Left colon (tissue), 2 donors: Measurements from ENCODE around the gene DOP1B. TPM values are rescaled to one million over a fixed set of nuclear protein-coding genes. Genes with fewer than 3 reads are reported as not detected.
A peak's percentile ranks its signal among the peaks of the same experiment; 100 is the strongest.
"Not testable (repeated sequence)": the region's sequence is repeated elsewhere in the genome, so short reads cannot be mapped to it uniquely, and the experiment has no call there.

ENCODE experiments used
- ATAC-seq: fragments of 200-7000 bp; cut with Tn5 transposase; one replicate; pipeline ENCODE4 v1.9.1; 2020; ENCODE audit warnings: mild to moderate bottlenecking, moderate library complexity
- DNase-seq, 2 donors: peaks; one replicate each; pipeline ENCODE4 v3.0.0-alpha.2; 2020
- intact Hi-C, 2 donors: fragments of 100-400 bp; cut with DNase I in 1 of 2; cut with micrococcal nuclease in 1 of 2; formaldehyde crosslinking; loops; one replicate each; pipeline versions ENCODE4 v1.11.2 to v1.14.0; 2022; cut with DNase I, micrococcal nuclease
- total RNA-seq, 2 donors: library from RNA; stranded (reverse); fragmentation: NEBNext Ultra II Directional; extraction: Animal tissue kit (Norgen Biotek cat#: 25700); gene quantifications; one replicate each; pipeline ENCODE4 v1.2.1, GENCODE V29; 2021
- donor health status: DM: no; HTN: no; CAD: no.
- donor health status: DM: yes; HTN: yes; CAD: no.

Gene DOP1B
- total RNA-seq, 2 donors from 2014 or later, result 68.8 to 89.7 TPM

GRCh38 chr21:36186506-36187399, 30.1 kb downstream of the DOP1B start:
- DNase-seq, result no peak
- intact Hi-C loops, result no loop called here

GRCh38 chr21:36188081-36188681, 31.6 kb downstream of the DOP1B start:
- ATAC-seq, result peak; percentile 86
- DNase-seq, result peak; percentile 72 to 88
- intact Hi-C loops, result no loop called here

More at GRCh38 chr21:36186506-36187399, 30.1 kb downstream of the DOP1B start:
- ATAC-seq, result peak; percentile 37

GRCh38 chr21:36188937-36189336, 32.3 kb downstream of the DOP1B start:
- ATAC-seq, result peak; percentile 34
- intact Hi-C loops, result no loop called here
- DNase-seq, result no peak

GRCh38 chr21:36190736-36191135, 34.1 kb downstream of the DOP1B start:
- ATAC-seq, result no peak
- no peak for DNase-seq
- intact Hi-C loops, result no loop called here

- intact Hi-C loops, result no loop called here
- peak; percentile 45 for ATAC-seq
- no peak for DNase-seq
These were observed 36.6 kb downstream of the DOP1B start for GRCh38 chr21:36193200-36193599.

- ATAC-seq (no peak), DNase-seq (no peak)
- intact Hi-C loops, result no loop called here
These were observed 37.4 kb downstream of the DOP1B start for GRCh38 chr21:36194024-36194423.

- DNase-seq (no peak), ATAC-seq (no peak)
- intact Hi-C loops, result no loop called here
These were observed 39.0 kb downstream of the DOP1B start for GRCh38 chr21:36195613-36196012.

- DNase-seq (no peak), ATAC-seq (peak; percentile 25)
- intact Hi-C loops, result no loop called here
These were observed 42.4 kb downstream of the DOP1B start for GRCh38 chr21:36199021-36199420.

GRCh38 chr21:36199575-36199974, 43.0 kb downstream of the DOP1B start:
- ATAC-seq, DNase-seq, intact Hi-C loops: not testable (repeated sequence)

GRCh38 chr21:36200081-36200561, 43.5 kb downstream of the DOP1B start:
- ATAC-seq (no peak), DNase-seq (no peak)
- intact Hi-C loops, result no loop called here

GRCh38 chr21:36202726-36203602, 46.3 kb downstream of the DOP1B start:
- intact Hi-C loops, result no loop called here
- DNase-seq, result no peak
- ATAC-seq, result no peak

GRCh38 chr21:36203603-36203889, 46.9 kb downstream of the DOP1B start:
- DNase-seq, result no peak
- intact Hi-C loops, result no loop called here
- peak; percentile 33 for ATAC-seq

- intact Hi-C loops, result no loop called here
These were observed 48.4 kb downstream of the DOP1B start for GRCh38 chr21:36204980-36205379.

GRCh38 chr21:36205962-36206361, 49.3 kb downstream of the DOP1B start:
- DNase-seq, result no peak
- no peak for ATAC-seq
- intact Hi-C loops, result no loop called here

More at GRCh38 chr21:36204980-36205379, 48.4 kb downstream of the DOP1B start:
- DNase-seq (no peak), ATAC-seq (no peak)

Other genes with a start within 250 kb of the DOP1B start
- gene SETD4, start 96.3 kb upstream of the DOP1B start, total RNA-seq, result 10 to 100 TPM; 16.0 to 20.6 TPM
- 10 to 100 TPM; 73.4 to 80.5 TPM for gene CBR1, start 86.8 kb upstream of the DOP1B start, total RNA-seq
- gene CBR3, start 21.7 kb upstream of the DOP1B start, total RNA-seq, result 1 to 10 TPM; 1.3 to 2.2 TPM
- gene MORC3, start 163.4 kb downstream of the DOP1B start, total RNA-seq, result 10 to 100 TPM; 23.4 to 29.7 TPM
- 1 to 10 TPM; 1.4 to 2.7 TPM for gene CHAF1B, start 228.6 kb downstream of the DOP1B start, total RNA-seq